Esophagus muscularis mucosa (tissue), 3 donors: ENCODE results near the gene SBK3.

Source experiments
- POLR2AphosphoS5 ChIP-seq, 2 donors: sonication (generic); formaldehyde crosslinking; IDR thresholded peaks; one replicate each; pipeline ENCODE4 v1.6.1; 2017; ENCODE audit warnings: antibody characterized with exemption in 2 of 2
- TF ChIP-seq, protein P1 (sequence below), 3 experiments: fragments of 200-600 bp in 2 of 3; fragments of 450-650 bp in 1 of 3; sonication (generic) in 2 of 3; IDR thresholded peaks; one replicate each; pipeline ENCODE4 v1.5.1; 2017 to 2019; ENCODE audit warnings: antibody characterized with exemption in 3 of 3, mild to moderate bottlenecking in 2 of 3, moderate library complexity in 1 of 3

DNA sequence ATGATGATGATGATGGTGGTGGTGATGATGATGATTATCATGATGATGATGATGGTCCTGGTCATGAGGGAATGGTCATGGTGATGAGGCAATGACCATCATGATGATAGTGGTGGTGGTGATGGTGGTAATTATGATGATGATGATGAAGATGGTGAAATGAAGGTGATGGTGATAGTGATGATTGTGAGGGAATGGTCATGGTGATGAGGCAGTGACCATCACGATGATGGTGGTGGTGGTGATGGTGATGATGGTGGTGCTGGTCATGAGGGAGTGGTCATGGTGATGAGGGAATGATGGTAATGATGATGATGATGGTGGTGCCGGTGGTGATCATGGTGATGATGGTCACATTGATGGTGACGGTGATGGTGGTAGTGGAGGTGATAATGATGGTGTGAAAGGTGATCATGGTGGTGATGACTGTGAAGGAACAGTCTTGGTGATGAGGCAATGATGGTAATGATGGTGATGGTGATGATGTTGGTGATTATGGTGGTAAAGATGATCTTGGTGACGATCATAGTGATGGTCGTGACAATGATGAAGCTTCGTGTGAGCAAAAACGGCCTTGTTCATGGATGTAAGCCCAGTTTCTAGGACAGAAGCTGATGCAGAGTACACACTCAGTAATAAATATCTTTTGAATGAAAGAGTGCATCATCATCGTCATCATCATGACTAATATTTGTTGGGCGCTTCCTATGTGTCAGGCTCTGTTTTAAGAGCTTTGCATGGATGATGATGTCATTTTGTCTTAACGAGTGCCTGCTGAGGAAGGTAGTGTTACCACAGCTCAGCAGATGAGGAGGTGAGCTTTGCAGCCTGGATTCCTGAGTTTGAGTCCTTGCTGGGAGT, 25.7 kb downstream of the SBK3 start:
- TF ChIP-seq, protein P1, sequence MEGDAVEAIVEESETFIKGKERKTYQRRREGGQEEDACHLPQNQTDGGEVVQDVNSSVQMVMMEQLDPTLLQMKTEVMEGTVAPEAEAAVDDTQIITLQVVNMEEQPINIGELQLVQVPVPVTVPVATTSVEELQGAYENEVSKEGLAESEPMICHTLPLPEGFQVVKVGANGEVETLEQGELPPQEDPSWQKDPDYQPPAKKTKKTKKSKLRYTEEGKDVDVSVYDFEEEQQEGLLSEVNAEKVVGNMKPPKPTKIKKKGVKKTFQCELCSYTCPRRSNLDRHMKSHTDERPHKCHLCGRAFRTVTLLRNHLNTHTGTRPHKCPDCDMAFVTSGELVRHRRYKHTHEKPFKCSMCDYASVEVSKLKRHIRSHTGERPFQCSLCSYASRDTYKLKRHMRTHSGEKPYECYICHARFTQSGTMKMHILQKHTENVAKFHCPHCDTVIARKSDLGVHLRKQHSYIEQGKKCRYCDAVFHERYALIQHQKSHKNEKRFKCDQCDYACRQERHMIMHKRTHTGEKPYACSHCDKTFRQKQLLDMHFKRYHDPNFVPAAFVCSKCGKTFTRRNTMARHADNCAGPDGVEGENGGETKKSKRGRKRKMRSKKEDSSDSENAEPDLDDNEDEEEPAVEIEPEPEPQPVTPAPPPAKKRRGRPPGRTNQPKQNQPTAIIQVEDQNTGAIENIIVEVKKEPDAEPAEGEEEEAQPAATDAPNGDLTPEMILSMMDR (IDR thresholded peaks at IDR 0.05) = no peak
- TF ChIP-seq POLR2AphosphoS5 (IDR thresholded peaks at IDR 0.05) = no peak
